ENCODE results near the gene TSPAN14.

- TF ChIP-seq, protein P1, sequence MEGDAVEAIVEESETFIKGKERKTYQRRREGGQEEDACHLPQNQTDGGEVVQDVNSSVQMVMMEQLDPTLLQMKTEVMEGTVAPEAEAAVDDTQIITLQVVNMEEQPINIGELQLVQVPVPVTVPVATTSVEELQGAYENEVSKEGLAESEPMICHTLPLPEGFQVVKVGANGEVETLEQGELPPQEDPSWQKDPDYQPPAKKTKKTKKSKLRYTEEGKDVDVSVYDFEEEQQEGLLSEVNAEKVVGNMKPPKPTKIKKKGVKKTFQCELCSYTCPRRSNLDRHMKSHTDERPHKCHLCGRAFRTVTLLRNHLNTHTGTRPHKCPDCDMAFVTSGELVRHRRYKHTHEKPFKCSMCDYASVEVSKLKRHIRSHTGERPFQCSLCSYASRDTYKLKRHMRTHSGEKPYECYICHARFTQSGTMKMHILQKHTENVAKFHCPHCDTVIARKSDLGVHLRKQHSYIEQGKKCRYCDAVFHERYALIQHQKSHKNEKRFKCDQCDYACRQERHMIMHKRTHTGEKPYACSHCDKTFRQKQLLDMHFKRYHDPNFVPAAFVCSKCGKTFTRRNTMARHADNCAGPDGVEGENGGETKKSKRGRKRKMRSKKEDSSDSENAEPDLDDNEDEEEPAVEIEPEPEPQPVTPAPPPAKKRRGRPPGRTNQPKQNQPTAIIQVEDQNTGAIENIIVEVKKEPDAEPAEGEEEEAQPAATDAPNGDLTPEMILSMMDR (IDR thresholded peaks at IDR 0.05): no peak
- TF ChIP-seq ATF3 (CRISPR knock-in tag; conservative IDR thresholded peaks at IDR 0.05): no peak
- no peak for TF ChIP-seq MAX (CRISPR knock-in tag; IDR thresholded peaks at IDR 0.05)
- TF ChIP-seq CBFB (CRISPR knock-in tag; IDR thresholded peaks at IDR 0.05; ENCODE audit: low read depth): no peak
- TF ChIP-seq TEAD1 (CRISPR knock-in tag; IDR thresholded peaks at IDR 0.05): no peak
- no peak for TF ChIP-seq E2F1 (CRISPR knock-in tag; IDR thresholded peaks at IDR 0.05)
- TF ChIP-seq SMAD3 (CRISPR knock-in tag; IDR thresholded peaks at IDR 0.05; ENCODE audit: borderline replicate concordance): no peak
- TF ChIP-seq NR1H2 (CRISPR knock-in tag; IDR thresholded peaks at IDR 0.05): no peak
- TF ChIP-seq JUN (CRISPR knock-in tag; IDR thresholded peaks at IDR 0.05): no peak
- TF ChIP-seq ZBTB43 (CRISPR knock-in tag; IDR thresholded peaks at IDR 0.05): no peak
- no peak for TF ChIP-seq ZNF416 (CRISPR knock-in tag; IDR thresholded peaks at IDR 0.05)
- TF ChIP-seq ZNF512 (CRISPR knock-in tag; IDR thresholded peaks at IDR 0.05; ENCODE audit: borderline replicate concordance): no peak
Observed at GRCh38 chr10:80465451-80465835, 11.3 kb downstream of the TSPAN14 start.

Data from WTC11 (cell line).